ENCODE results near the gene ATF7IP2.
A peak's percentile ranks its signal among the peaks of the same experiment; 100 is the strongest.
"Not testable (repeated sequence)": the region's sequence is repeated elsewhere in the genome, so short reads cannot be mapped to it uniquely, and the experiment has no call there.

The ATF7IP2 gene

GRCh38 chr16:10385725-10386516, at the start of gene ATF7IP2:
TSS of gene ATF7IP2 (plus strand) at chr16:10386061. CDS start at chr16:10430621, 44,560 bp downstream.
- DNase-seq (ENCODE audit: low read depth in 3 of 3), result peak; percentile 82 to 90 (median 87)

GRCh38 chr16:10338426-10338825, 47.4 kb upstream of the ATF7IP2 start:
- no peak for DNase-seq (ENCODE audit: low read depth in 3 of 3)

- no peak for DNase-seq (ENCODE audit: low read depth in 3 of 3)
Measured at GRCh38 chr16:10339777-10340732, 45.8 kb upstream of the ATF7IP2 start.

- no peak for DNase-seq (ENCODE audit: low read depth in 3 of 3)
Measured at GRCh38 chr16:10343124-10343760, 42.6 kb upstream of the ATF7IP2 start.

GRCh38 chr16:10344699-10345098, 41.2 kb upstream of the ATF7IP2 start:
- DNase-seq (ENCODE audit: low read depth in 3 of 3), result not testable (repeated sequence)

GRCh38 chr16:10345629-10346028, 40.2 kb upstream of the ATF7IP2 start:
- no peak for DNase-seq (ENCODE audit: low read depth in 3 of 3)

- DNase-seq (ENCODE audit: low read depth in 3 of 3), result no peak
Measured at GRCh38 chr16:10349851-10350250, 36.0 kb upstream of the ATF7IP2 start.

GRCh38 chr16:10352262-10352661, 33.6 kb upstream of the ATF7IP2 start:
- no peak for DNase-seq (ENCODE audit: low read depth in 3 of 3)

GRCh38 chr16:10355589-10355988, 30.3 kb upstream of the ATF7IP2 start:
- no peak for DNase-seq (ENCODE audit: low read depth in 3 of 3)

GRCh38 chr16:10356870-10357842, 28.7 kb upstream of the ATF7IP2 start:
- DNase-seq (ENCODE audit: low read depth in 3 of 3), result no peak

- DNase-seq (ENCODE audit: low read depth in 3 of 3), result not testable (repeated sequence)
Measured at GRCh38 chr16:10361747-10362076, 24.1 kb upstream of the ATF7IP2 start.

- DNase-seq (ENCODE audit: low read depth in 3 of 3), result no peak
Measured at GRCh38 chr16:10362077-10362863, 23.6 kb upstream of the ATF7IP2 start.

GRCh38 chr16:10362864-10363197, 23.0 kb upstream of the ATF7IP2 start:
- not testable (repeated sequence) for DNase-seq (ENCODE audit: low read depth in 3 of 3)

- not testable (repeated sequence) for DNase-seq (ENCODE audit: low read depth in 3 of 3)
Measured at GRCh38 chr16:10366619-10367018, 19.2 kb upstream of the ATF7IP2 start.

- DNase-seq (ENCODE audit: low read depth in 3 of 3), result no peak
Measured at GRCh38 chr16:10367616-10368188, 18.2 kb upstream of the ATF7IP2 start.

GRCh38 chr16:10368969-10369551, 16.8 kb upstream of the ATF7IP2 start:
- DNase-seq (ENCODE audit: low read depth in 3 of 3), result no peak

- no peak for DNase-seq (ENCODE audit: low read depth in 3 of 3)
Measured at GRCh38 chr16:10370096-10370726, 15.7 kb upstream of the ATF7IP2 start.

GRCh38 chr16:10371592-10371991, 14.3 kb upstream of the ATF7IP2 start:
- no peak for DNase-seq (ENCODE audit: low read depth in 3 of 3)

GRCh38 chr16:10373556-10373955, 12.3 kb upstream of the ATF7IP2 start:
- DNase-seq (ENCODE audit: low read depth in 3 of 3), result no peak

All from stimulated activated CD4-positive, alpha-beta T cell treated with anti-CD3 and anti-CD28 coated beads, TNF-alpha, amount 100 ng/mL, for 48 hours (primary cell).